Measurements from ENCODE around the gene RBM24. TPM values are rescaled to one million over a fixed set of nuclear protein-coding genes. Genes with fewer than 3 reads are reported as not detected.

Gene RBM24
- total and polyA plus RNA-seq, 2 of the 13 experiments (the other 11 are each of a cell fraction or from before 2014, with no cell fraction given) = 1.5 to 14.2 TPM

- TF ChIP-seq ZBTB40 (IDR thresholded peaks at IDR 0.05) (no peak), ZBTB40 (CRISPR knock-in tag; IDR thresholded peaks at IDR 0.05) (peak; percentile 91), ZNF446 (CRISPR knock-in tag; IDR thresholded peaks at IDR 0.05) (no peak), TSC22D2 (CRISPR knock-in tag; IDR thresholded peaks at IDR 0.05; ENCODE audit: borderline replicate concordance) (peak; percentile 51; the same call in 1 of the 2 replicates), ZNF138 (CRISPR knock-in tag; IDR thresholded peaks at IDR 0.05; ENCODE audit: low read depth) (no peak), HES4 (CRISPR knock-in tag; IDR thresholded peaks at IDR 0.05; ENCODE audit: borderline replicate concordance) (no peak), ZNF282 (IDR thresholded peaks at IDR 0.05; ENCODE audit: partially characterized antibody) (no peak), FOXP4 (CRISPR knock-in tag; IDR thresholded peaks at IDR 0.05) (peak; percentile 96), KDM2A (CRISPR knock-in tag; IDR thresholded peaks at IDR 0.05; ENCODE audit: borderline replicate concordance, low read depth) (peak; percentile 60; the same call in 1 of the 2 replicates), MED8 (CRISPR knock-in tag; IDR thresholded peaks at IDR 0.05; ENCODE audit: insufficient replicate concordance) (no peak), ZNF691 (CRISPR knock-in tag; IDR thresholded peaks at IDR 0.05; ENCODE audit: borderline replicate concordance, low read depth) (peak; percentile 91), ZNF550 (CRISPR knock-in tag; IDR thresholded peaks at IDR 0.05; ENCODE audit: borderline replicate concordance) (no peak), NONO (IDR thresholded peaks at IDR 0.05) (no peak), NONO (CRISPR knock-in tag; conservative IDR thresholded peaks at IDR 0.05) (peak; percentile 65; the same call in 1 of the 2 replicates), BCL6 (CRISPR knock-in tag; IDR thresholded peaks at IDR 0.05) (peak; percentile 86), SMC3 (IDR thresholded peaks at IDR 0.05; ENCODE audit: low read length) (peak; percentile 19; the same call in 1 of the 2 replicates)
Observed at GRCh38 chr6:17311595-17312311, 30.6 kb downstream of the RBM24 start (continued).

Data from HepG2 (cell line).